Neural cell (in vitro differentiated cells): Measurements from ENCODE around the gene MCRIP1.

Experiments used
- EP300 ChIP-seq: fragments of 450-650 bp; conservative IDR thresholded peaks from 2 replicates; pipeline ENCODE4 v1.6.1; 2014; ENCODE audit warnings: antibody characterized with exemption, mild to moderate bottlenecking, moderate library complexity; ENCODE audit not compliant: poor library complexity, severe bottlenecking
- EZH2 ChIP-seq: fragments of 200-600, 300-800 bp; shearing (Covaris generic), sonication (generic); IDR thresholded peaks from 2 replicates; pipeline ENCODE4 v1.6.1; 2014; ENCODE audit warnings: antibody characterized with exemption, low read length, borderline replicate concordance, mild to moderate bottlenecking; ENCODE audit not compliant: insufficient read depth, poor library complexity, severe bottlenecking
- POLR2AphosphoS5 ChIP-seq: IDR thresholded peaks from 2 replicates; pipeline ENCODE4 v1.6.1; 2012
- RAD21 ChIP-seq: fragments of 450-650 bp; conservative IDR thresholded peaks from 2 replicates; pipeline ENCODE4 v1.6.1; 2014; ENCODE audit warnings: antibody characterized with exemption, mild to moderate bottlenecking, moderate library complexity
- REST ChIP-seq: IDR thresholded peaks from 2 replicates; pipeline ENCODE4 v1.6.1; 2012; ENCODE audit warnings: borderline replicate concordance
- TAF1 ChIP-seq: IDR thresholded peaks from 2 replicates; pipeline ENCODE4 v1.6.1; 2012; ENCODE audit warnings: low read depth
- TF ChIP-seq, protein P1 (sequence below): fragments of 450-650 bp; IDR thresholded peaks from 2 replicates; pipeline ENCODE4 v1.5.1; 2014; ENCODE audit warnings: antibody characterized with exemption, mild to moderate bottlenecking, moderate library complexity; ENCODE audit not compliant: poor library complexity, severe bottlenecking

GRCh38 chr17:81867991-81868673 is 35.0 kb upstream of the MCRIP1 start:
- TF ChIP-seq, protein P1, sequence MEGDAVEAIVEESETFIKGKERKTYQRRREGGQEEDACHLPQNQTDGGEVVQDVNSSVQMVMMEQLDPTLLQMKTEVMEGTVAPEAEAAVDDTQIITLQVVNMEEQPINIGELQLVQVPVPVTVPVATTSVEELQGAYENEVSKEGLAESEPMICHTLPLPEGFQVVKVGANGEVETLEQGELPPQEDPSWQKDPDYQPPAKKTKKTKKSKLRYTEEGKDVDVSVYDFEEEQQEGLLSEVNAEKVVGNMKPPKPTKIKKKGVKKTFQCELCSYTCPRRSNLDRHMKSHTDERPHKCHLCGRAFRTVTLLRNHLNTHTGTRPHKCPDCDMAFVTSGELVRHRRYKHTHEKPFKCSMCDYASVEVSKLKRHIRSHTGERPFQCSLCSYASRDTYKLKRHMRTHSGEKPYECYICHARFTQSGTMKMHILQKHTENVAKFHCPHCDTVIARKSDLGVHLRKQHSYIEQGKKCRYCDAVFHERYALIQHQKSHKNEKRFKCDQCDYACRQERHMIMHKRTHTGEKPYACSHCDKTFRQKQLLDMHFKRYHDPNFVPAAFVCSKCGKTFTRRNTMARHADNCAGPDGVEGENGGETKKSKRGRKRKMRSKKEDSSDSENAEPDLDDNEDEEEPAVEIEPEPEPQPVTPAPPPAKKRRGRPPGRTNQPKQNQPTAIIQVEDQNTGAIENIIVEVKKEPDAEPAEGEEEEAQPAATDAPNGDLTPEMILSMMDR = no peak
- no peak for TF ChIP-seq RAD21
- no peak for TF ChIP-seq EZH2
- TF ChIP-seq REST = no peak
- no peak for TF ChIP-seq TAF1
- TF ChIP-seq EP300 = no peak
- TF ChIP-seq POLR2AphosphoS5 = no peak
